ENCODE measurements around the gene ZNF436.

The ZNF436 gene

DNA sequence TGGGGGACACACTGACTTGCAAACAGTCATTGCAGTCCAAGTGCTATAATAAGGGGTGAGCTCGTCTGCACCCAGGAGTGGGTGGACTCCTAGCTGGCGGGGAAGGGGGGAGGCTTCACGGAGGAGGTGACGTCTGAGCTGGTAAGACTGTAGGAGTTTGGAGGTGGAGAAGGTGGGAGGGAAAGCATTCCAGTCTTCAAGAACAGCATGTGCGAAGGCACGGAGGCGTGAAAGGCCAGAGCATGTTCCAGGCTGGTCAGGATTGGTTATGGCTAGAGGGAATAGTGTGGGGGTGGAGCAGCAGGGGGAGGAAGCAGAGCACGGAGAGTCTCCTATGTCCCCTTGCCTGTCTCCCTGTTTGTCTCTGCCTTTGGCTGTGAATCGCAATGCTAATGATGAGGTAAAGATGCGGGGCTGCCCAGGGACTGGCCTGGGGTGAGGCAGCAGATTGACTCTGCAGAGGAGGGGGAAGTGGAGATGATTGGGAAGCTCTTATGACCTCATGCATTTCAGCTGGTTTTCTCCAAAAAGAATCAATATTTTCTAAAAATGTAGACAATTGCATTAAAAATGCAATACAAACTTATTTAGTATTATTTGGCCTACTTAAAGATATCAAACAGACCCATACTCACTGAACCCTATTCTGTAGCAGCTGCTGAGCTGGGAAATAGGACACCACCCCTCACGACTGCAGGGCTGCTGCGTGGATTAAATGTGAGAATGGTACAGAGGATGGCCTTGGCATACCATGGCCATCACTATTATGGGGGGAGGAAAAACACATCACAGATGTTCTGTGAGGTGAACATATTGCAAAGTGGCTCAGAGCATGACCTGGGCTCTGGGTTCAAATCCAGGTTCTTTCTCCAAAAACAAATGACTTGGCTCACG, 2.6 kb upstream of the ZNF436 start:
- Histone ChIP-seq H3K27ac (ENCODE audit: low read length) (no peak overlapping the region), H3K9ac (ENCODE audit: low read depth, low read length) (no peak overlapping the region), H3K27me3 (ENCODE audit: insufficient read depth, low read length) (peaks cover 92% of the 10 kb centered on the region), H3K9me3 (ENCODE audit: insufficient read depth, low read depth, low read length) (no peaks in the 10 kb centered on the region), H3K4me3 (ENCODE audit: low read length) (no peak overlapping the region), H3K4me1 (ENCODE audit: insufficient read depth, low read length) (peaks cover 25% of the 10 kb centered on the region), H3K36me3 (ENCODE audit: insufficient read depth, low read depth, low read length) (no peaks in the 10 kb centered on the region)

DNA sequence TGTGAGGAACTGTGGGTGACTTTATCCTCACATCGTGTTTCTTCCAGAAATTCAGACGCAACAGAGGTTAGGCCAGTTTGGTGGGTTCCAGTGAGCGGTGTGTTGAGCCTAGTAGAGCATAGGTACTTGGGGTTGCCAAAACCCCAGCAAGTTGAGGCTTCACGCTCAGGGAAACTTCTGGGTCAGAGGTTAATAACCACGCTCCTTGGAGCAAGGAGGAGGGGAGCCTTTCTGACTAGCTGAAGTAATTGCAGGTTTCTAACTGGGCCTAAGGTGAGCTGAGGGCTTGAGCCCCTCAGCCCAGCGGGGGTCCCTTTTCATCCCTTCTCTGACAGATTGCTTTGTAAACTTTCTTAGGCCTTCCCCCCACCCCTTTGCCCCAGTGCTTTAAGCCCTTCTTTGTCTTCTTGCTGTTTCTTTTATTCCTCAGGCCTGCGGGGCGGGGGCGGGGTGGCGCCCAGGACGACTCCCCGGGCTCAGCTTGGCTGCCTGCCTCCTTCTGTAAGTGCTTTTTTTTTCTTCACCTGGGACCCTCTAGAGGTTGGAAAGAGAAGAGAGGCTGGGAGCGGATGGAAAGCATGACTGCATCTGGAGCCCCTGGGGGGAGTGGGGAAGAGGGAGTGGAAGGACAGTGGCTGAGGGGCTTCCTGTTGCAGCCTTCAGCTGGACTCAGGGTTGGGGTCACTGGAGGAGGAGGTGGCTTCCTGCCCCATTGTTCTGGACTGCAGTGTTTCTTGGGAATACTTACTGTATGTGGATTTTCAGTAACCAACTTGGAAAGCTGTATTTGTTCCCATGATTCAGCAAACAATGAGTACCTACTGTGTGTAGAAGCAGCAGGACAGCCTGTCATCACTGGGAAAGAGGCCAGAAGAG, 1.3 kb upstream of the ZNF436 start:
- Histone ChIP-seq H3K9ac (ENCODE audit: low read depth, low read length) (no peak overlapping the region), H3K36me3 (ENCODE audit: insufficient read depth, low read depth, low read length) (no peaks in the 10 kb centered on the region), H3K4me3 (ENCODE audit: low read length) (peak overlapping the region; percentile 40; the same call in 1 of the 2 replicates), H3K27ac (ENCODE audit: low read length) (no peak overlapping the region), H3K27me3 (ENCODE audit: insufficient read depth, low read length) (peaks cover 92% of the 10 kb centered on the region), H3K9me3 (ENCODE audit: insufficient read depth, low read depth, low read length) (no peaks in the 10 kb centered on the region), H3K4me1 (ENCODE audit: insufficient read depth, low read length) (peaks cover 25% of the 10 kb centered on the region)

GRCh38 chr1:23370330-23370708, 683 bp upstream of the ZNF436 start:
- Histone ChIP-seq H3K27me3 (ENCODE audit: insufficient read depth, low read length) (peaks cover 89% of the 10 kb centered on the region), H3K36me3 (ENCODE audit: insufficient read depth, low read depth, low read length) (no peaks in the 10 kb centered on the region), H3K27ac (ENCODE audit: low read length) (no peak overlapping the region), H3K9ac (ENCODE audit: low read depth, low read length) (no peak overlapping the region), H3K4me1 (ENCODE audit: insufficient read depth, low read length) (peaks cover 25% of the 10 kb centered on the region), H3K9me3 (ENCODE audit: insufficient read depth, low read depth, low read length) (no peaks in the 10 kb centered on the region), H3K4me3 (ENCODE audit: low read length) (peak overlapping the region; percentile 40; the same call in 1 of the 2 replicates)

DNA sequence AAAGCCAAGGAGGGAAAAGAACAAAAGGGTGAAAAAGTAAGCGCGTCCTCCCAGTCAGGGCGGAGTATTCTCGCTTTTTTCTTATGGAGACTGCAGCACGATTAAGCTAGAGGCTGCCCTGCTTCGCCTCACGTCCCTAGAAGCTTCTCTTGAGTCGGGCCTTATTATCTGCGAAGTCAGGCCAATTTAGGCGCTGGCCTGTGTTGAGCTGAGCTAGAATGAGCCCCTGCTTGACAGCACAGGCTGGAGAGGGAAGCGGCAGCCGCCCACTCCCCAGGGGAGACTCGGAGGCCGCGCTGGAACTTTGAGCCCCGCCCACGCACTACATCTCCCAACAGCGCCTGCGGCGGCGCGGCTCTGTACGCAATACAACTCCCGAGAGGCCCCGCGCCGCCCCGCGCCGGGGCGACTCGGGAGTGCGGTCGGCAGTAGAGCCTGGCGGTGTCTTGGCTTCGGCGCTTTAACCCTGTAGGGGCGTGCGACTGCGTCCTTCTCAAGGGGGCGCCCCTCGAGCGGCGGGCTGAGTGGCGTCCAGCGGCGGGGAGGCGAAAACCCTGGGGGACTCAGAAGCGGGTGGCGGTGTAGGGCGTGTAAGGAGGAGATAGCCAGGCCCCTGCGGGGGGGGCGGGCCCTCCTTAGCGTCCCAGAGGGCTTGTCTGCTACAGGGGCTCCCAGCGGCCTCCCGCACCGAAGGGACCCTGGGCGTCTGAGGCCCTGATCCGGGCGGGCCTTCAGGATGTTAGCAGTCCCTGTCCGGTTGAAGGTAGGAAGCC, 888 bp downstream of the ZNF436 start:
- peaks cover 8% of the 10 kb centered on the region for H3K9me3 ChIP-seq (ENCODE audit: insufficient read depth, low read depth, low read length)
- H3K4me1 ChIP-seq (ENCODE audit: insufficient read depth, low read length): peaks cover 20% of the 10 kb centered on the region
- no peaks in the 10 kb centered on the region for H3K36me3 ChIP-seq (ENCODE audit: insufficient read depth, low read depth, low read length)
- H3K27me3 ChIP-seq (ENCODE audit: insufficient read depth, low read length): peaks cover 86% of the 10 kb centered on the region
- peak overlapping the region; percentile 89 for H3K27ac ChIP-seq (ENCODE audit: low read length)
- H3K4me3 ChIP-seq (ENCODE audit: low read length): peak overlapping the region; percentile 99
- peak overlapping the region; percentile 88 for H3K9ac ChIP-seq (ENCODE audit: low read depth, low read length)

- H3K9me3 ChIP-seq (ENCODE audit: insufficient read depth, low read depth, low read length): peaks cover 15% of the 10 kb centered on the region
- H3K36me3 ChIP-seq (ENCODE audit: insufficient read depth, low read depth, low read length): peaks cover under 1% of the 10 kb centered on the region
- H3K4me1 ChIP-seq (ENCODE audit: insufficient read depth, low read length): peaks cover 19% of the 10 kb centered on the region
- peak overlapping the region; percentile 88 for H3K9ac ChIP-seq (ENCODE audit: low read depth, low read length)
- H3K27ac ChIP-seq (ENCODE audit: low read length): peak overlapping the region; percentile 89
- H3K27me3 ChIP-seq (ENCODE audit: insufficient read depth, low read length): peaks cover 86% of the 10 kb centered on the region
- peak overlapping the region; percentile 99 for H3K4me3 ChIP-seq (ENCODE audit: low read length)
Observed at GRCh38 chr1:23367791-23368561, 1.7 kb downstream of the ZNF436 start.

GRCh38 chr1:23367451-23367790, 2.2 kb downstream of the ZNF436 start:
- Histone ChIP-seq H3K27ac (ENCODE audit: low read length) (no peak overlapping the region), H3K27me3 (ENCODE audit: insufficient read depth, low read length) (peaks cover 86% of the 10 kb centered on the region), H3K9me3 (ENCODE audit: insufficient read depth, low read depth, low read length) (peaks cover 21% of the 10 kb centered on the region), H3K9ac (ENCODE audit: low read depth, low read length) (peak overlapping the region; percentile 47; the same call in 1 of the 2 replicates), H3K4me3 (ENCODE audit: low read length) (peak overlapping the region; percentile 99), H3K36me3 (ENCODE audit: insufficient read depth, low read depth, low read length) (peaks cover 6% of the 10 kb centered on the region), H3K4me1 (ENCODE audit: insufficient read depth, low read length) (peaks cover 19% of the 10 kb centered on the region)

DNA sequence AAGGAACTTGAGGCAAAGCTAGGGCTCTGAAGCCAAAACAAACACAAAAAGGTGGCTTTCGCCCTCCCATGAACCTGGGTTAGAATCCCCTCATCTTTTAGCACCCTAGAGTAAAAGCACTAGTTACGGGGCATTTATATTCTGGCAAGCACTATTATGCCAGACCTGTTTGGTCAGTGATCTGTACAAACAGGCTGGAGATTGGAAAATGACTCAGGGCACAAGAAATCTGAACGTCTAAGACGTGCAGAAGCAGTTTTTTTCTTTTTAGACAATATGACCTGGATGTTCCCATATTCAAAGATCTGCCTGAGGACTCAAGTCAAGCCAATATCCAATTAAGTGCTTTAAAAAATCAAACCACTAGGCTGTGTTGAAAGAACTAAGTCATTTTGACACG, 3.0 kb downstream of the ZNF436 start:
- peaks cover 14% of the 10 kb centered on the region for H3K4me1 ChIP-seq (ENCODE audit: insufficient read depth, low read length)
- peaks cover 29% of the 10 kb centered on the region for H3K9me3 ChIP-seq (ENCODE audit: insufficient read depth, low read depth, low read length)
- peaks cover 14% of the 10 kb centered on the region for H3K36me3 ChIP-seq (ENCODE audit: insufficient read depth, low read depth, low read length)
- no peak overlapping the region for H3K9ac ChIP-seq (ENCODE audit: low read depth, low read length)
- peaks cover 86% of the 10 kb centered on the region for H3K27me3 ChIP-seq (ENCODE audit: insufficient read depth, low read length)
- H3K4me3 ChIP-seq (ENCODE audit: low read length): no peak overlapping the region
- no peak overlapping the region for H3K27ac ChIP-seq (ENCODE audit: low read length)

DNA sequence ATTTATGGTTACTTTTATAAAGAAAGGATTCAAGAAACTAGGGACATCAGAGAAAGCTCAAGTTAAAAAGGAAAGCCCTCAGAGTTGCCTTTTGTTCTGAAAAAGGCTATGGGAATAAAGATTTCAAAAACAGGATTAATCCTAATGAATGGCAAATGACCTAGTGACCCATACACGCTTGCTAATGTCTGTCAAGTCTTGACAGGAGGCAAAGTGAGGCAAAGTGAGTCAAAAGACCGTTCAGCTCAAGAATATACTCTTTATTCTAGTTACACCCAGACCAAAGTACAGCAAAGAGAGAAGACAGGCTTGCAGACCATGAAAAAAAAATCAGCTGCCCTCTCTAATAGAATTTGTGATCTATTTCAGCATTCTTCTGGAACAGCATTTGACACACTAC, 3.5 kb downstream of the ZNF436 start:
- peaks cover 19% of the 10 kb centered on the region for H3K36me3 ChIP-seq (ENCODE audit: insufficient read depth, low read depth, low read length)
- H3K27me3 ChIP-seq (ENCODE audit: insufficient read depth, low read length): peaks cover 86% of the 10 kb centered on the region
- no peak overlapping the region for H3K9ac ChIP-seq (ENCODE audit: low read depth, low read length)
- H3K4me1 ChIP-seq (ENCODE audit: insufficient read depth, low read length): peaks cover 10% of the 10 kb centered on the region
- H3K4me3 ChIP-seq (ENCODE audit: low read length): no peak overlapping the region; the same call in 1 of the 2 replicates
- H3K27ac ChIP-seq (ENCODE audit: low read length): no peak overlapping the region
- peaks cover 34% of the 10 kb centered on the region for H3K9me3 ChIP-seq (ENCODE audit: insufficient read depth, low read depth, low read length)

DNA sequence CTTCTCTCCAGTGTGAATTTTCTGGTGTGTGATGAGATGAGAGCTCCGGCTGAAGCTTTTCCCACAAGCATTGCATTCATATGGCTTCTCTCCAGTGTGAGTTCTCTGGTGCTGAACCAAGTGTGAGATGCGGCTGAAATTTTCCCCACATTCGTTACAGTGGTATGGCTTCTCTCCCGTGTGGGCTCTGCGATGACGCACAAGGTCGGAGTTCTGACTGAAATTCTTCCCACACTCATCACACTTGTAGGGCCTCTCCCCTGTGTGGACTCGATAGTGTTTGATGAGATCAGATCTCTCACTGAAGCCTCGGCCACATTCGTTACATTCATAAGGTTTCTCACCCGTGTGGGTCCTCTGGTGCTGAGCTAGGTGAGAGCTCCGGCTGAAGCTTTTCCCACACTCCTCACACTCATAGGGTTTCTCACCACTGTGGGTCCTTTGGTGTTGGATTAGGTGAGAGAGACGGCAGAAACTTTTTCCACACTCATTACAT, 7.4 kb downstream of the ZNF436 start:
- Histone ChIP-seq H3K9ac (ENCODE audit: low read depth, low read length) (no peak overlapping the region), H3K27me3 (ENCODE audit: insufficient read depth, low read length) (peaks cover 94% of the 10 kb centered on the region), H3K4me3 (ENCODE audit: low read length) (no peak overlapping the region; the same call in 1 of the 2 replicates), H3K36me3 (ENCODE audit: insufficient read depth, low read depth, low read length) (peaks cover 20% of the 10 kb centered on the region), H3K4me1 (ENCODE audit: insufficient read depth, low read length) (no peaks in the 10 kb centered on the region), H3K9me3 (ENCODE audit: insufficient read depth, low read depth, low read length) (peaks cover 52% of the 10 kb centered on the region), H3K27ac (ENCODE audit: low read length) (no peak overlapping the region)

DNA sequence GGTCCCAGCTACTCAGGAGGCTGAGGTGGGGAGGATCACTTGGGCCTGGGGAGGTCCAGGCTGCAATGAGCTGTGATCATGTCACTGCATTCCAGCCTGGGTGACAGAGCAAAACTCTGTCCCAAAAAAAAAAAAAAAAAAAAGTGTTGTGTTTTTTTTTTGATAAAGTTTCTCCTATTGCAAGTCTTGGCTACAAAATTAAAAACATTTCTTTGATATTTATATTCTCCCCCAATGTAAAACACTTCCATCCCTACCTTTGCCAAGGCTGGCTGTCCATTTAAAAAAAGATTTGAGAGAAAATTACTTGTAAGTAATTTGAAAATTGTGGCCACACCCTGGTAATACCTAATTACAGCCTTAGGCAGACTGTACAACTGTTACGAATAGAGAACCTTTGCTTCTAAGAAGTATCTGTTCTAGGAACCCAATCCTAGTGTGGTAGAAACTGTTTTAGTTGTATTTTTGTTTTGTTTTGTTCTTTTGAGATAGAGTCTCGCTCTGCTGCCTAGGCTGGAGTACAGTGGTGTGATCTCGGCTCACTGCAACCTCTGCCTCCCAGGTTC, 11.2 kb downstream of the ZNF436 start:
- H3K9ac ChIP-seq (ENCODE audit: low read depth, low read length): no peak overlapping the region
- no peak overlapping the region for H3K27ac ChIP-seq (ENCODE audit: low read length)
- peaks cover 20% of the 10 kb centered on the region for H3K36me3 ChIP-seq (ENCODE audit: insufficient read depth, low read depth, low read length)
- peaks cover 100% of the 10 kb centered on the region for H3K27me3 ChIP-seq (ENCODE audit: insufficient read depth, low read length)
- H3K4me1 ChIP-seq (ENCODE audit: insufficient read depth, low read length): no peaks in the 10 kb centered on the region
- H3K9me3 ChIP-seq (ENCODE audit: insufficient read depth, low read depth, low read length): peaks cover 41% of the 10 kb centered on the region
- H3K4me3 ChIP-seq (ENCODE audit: low read length): no peak overlapping the region

Measured in iPS-20b (cell line).